Gastroesophageal sphincter (tissue), 4 donors: ENCODE measurements around the gene RFPL3. TPM values are rescaled to one million over a fixed set of nuclear protein-coding genes. Genes with fewer than 3 reads are reported as not detected.
"Not testable (repeated sequence)": the region's sequence is repeated elsewhere in the genome, so short reads cannot be mapped to it uniquely, and the experiment has no call there.

Experiments
- ATAC-seq: fragments of 150-250 bp; one replicate; pipeline ENCODE4 v1.9.1; 2016; ENCODE audit warnings: mild to moderate bottlenecking, moderate library complexity
- H3K27ac ChIP-seq, 4 donors: fragments of 200-600 bp; sonication (generic) in 3 of 4; 1 replicate in 3 of 4; 2 replicates in 1 of 4; pipeline ENCODE4 v1.5.1; 2016 to 2019
- H3K27me3 ChIP-seq: fragments of 200-600 bp; sonication (generic); one replicate; pipeline ENCODE4 v1.5.1; 2019
- H3K36me3 ChIP-seq, 2 donors: fragments of 200-600 bp; sonication (generic); one replicate each; pipeline ENCODE4 v1.5.1; 2019; ENCODE audit warnings: control low read depth in 1 of 2
- H3K4me1 ChIP-seq, 3 donors: fragments of 200-600 bp; sonication (generic); 1 replicate in 2 of 3; 2 replicates in 1 of 3; pipeline ENCODE4 v1.5.1; 2016 to 2019; ENCODE audit warnings: control low read depth in 2 of 3
- H3K4me3 ChIP-seq, 2 donors: fragments of 200-600 bp; sonication (generic); one replicate each; pipeline ENCODE4 v1.5.1; 2019; ENCODE audit warnings: mild to moderate bottlenecking in 1 of 2, moderate library complexity in 1 of 2
- H3K9me3 ChIP-seq, 3 donors: fragments of 200-600 bp; sonication (generic); one replicate each; pipeline ENCODE4 v1.5.1; 2017 to 2019; ENCODE audit warnings: control low read depth in 2 of 3
- CTCF ChIP-seq, 4 experiments: fragments of 200-600 bp in 2 of 4; fragments of 450-650 bp in 2 of 4; sonication (generic) in 1 of 4; IDR thresholded peaks; one replicate each; pipeline ENCODE4 v1.5.1; 2017 to 2019; ENCODE audit warnings: antibody characterized with exemption in 4 of 4, mild to moderate bottlenecking in 2 of 4, moderate library complexity in 2 of 4
- EP300 ChIP-seq: sonication (generic); formaldehyde crosslinking; IDR thresholded peaks from one replicate; pipeline ENCODE4 v1.6.1; 2017; ENCODE audit warnings: antibody characterized with exemption, mild to moderate bottlenecking
- POLR2A ChIP-seq, 2 donors: fragments of 450-650 bp; IDR thresholded peaks; one replicate each; pipeline ENCODE4 v1.6.1; 2017; ENCODE audit warnings: antibody characterized with exemption in 2 of 2, mild to moderate bottlenecking in 2 of 2, moderate library complexity in 1 of 2
- POLR2AphosphoS5 ChIP-seq: sonication (generic); formaldehyde crosslinking; IDR thresholded peaks from one replicate; pipeline ENCODE4 v1.6.1; 2017; ENCODE audit warnings: antibody characterized with exemption
- WGBS, 2 donors: methylation state at CpG; one replicate each; pipeline ENCODE4 v1.1.5; 2018; ENCODE audit warnings: low coverage in 1 of 2; 5-methylcytosine and 5-hydroxymethylcytosine counted together
- total RNA-seq, 4 donors: library from RNA; depleted of rRNA; stranded (reverse); fragments of >200 nt; gene quantifications; one replicate each; pipeline ENCODE4 v1.1.0, GENCODE V29; 2016

The RFPL3 gene
- total RNA-seq = not detected

- ATAC-seq, H3K4me1 ChIP-seq, H3K9me3 ChIP-seq, H3K4me3 ChIP-seq, H3K27ac ChIP-seq, H3K27me3 ChIP-seq, H3K36me3 ChIP-seq: not testable (repeated sequence)
- 40% methylated on average over 1 of the region's 9 CpGs; no CpG with 5 or more reads in 1 of the 2 donors for WGBS, 2 donors
Observed at GRCh38 chr22:32357567-32357966, at the start of gene RFPL3. RFPL3 (plus strand) TSS chr22:32357867; CDS start chr22:32358072, 205 bp downstream.

GRCh38 chr22:32308191-32308590, 49.5 kb upstream of the RFPL3 start:
- H3K36me3 ChIP-seq = no peaks in the 10 kb centered on the region
- 66 to 71% methylated on average over 4 to 5 of the region's 7 CpGs for WGBS, 2 donors
- no peaks in the 10 kb centered on the region for H3K4me1 ChIP-seq
- ATAC-seq = no peak
- H3K27ac ChIP-seq = no peak overlapping the region
- no peak overlapping the region for H3K4me3 ChIP-seq
- H3K27me3 ChIP-seq = peaks cover 65% of the 10 kb centered on the region
- no peaks in the 10 kb centered on the region for H3K9me3 ChIP-seq
- TF ChIP-seq POLR2AphosphoS5 = no peak
- TF ChIP-seq EP300 = no peak
- TF ChIP-seq POLR2A (IDR thresholded peaks at IDR 0.05) = no peak
- TF ChIP-seq CTCF (IDR thresholded peaks at IDR 0.05) = no peak

- WGBS, 2 donors = 73 to 74% methylated on average over 5 to 6 of the region's 6 CpGs
- Histone ChIP-seq H3K9me3 (no peaks in the 10 kb centered on the region), H3K4me1 (no peaks in the 10 kb centered on the region), H3K4me3 (no peak overlapping the region), H3K27me3 (peaks cover 65% of the 10 kb centered on the region), H3K27ac (no peak overlapping the region), H3K36me3 (no peaks in the 10 kb centered on the region)
- TF ChIP-seq POLR2AphosphoS5 = no peak
- TF ChIP-seq POLR2A (IDR thresholded peaks at IDR 0.05) = no peak
- no peak for TF ChIP-seq CTCF (IDR thresholded peaks at IDR 0.05)
- no peak for TF ChIP-seq EP300
- ATAC-seq = no peak
Observed at GRCh38 chr22:32308934-32309333, 48.7 kb upstream of the RFPL3 start.

GRCh38 chr22:32309585-32310251, 47.9 kb upstream of the RFPL3 start:
- Histone ChIP-seq H3K4me3 (no peak overlapping the region), H3K27me3 (peaks cover 65% of the 10 kb centered on the region), H3K36me3 (no peaks in the 10 kb centered on the region), H3K27ac (no peak overlapping the region), H3K9me3 (no peaks in the 10 kb centered on the region), H3K4me1 (no peaks in the 10 kb centered on the region)
- 24 to 49% methylated on average over 4 to 6 of the region's 9 CpGs for WGBS, 2 donors
- no peak for ATAC-seq
- TF ChIP-seq CTCF (IDR thresholded peaks at IDR 0.05) (no peak), POLR2AphosphoS5 (no peak), POLR2A (IDR thresholded peaks at IDR 0.05) (no peak), EP300 (no peak)

GRCh38 chr22:32310777-32311176, 46.9 kb upstream of the RFPL3 start:
- WGBS, 2 donors = 70 to 90% methylated on average over 2 of the region's 5 CpGs
- Histone ChIP-seq H3K4me3 (no peak overlapping the region), H3K27me3 (peaks cover 56% of the 10 kb centered on the region), H3K4me1 (no peaks in the 10 kb centered on the region), H3K27ac (no peak overlapping the region), H3K36me3 (no peaks in the 10 kb centered on the region), H3K9me3 (no peaks in the 10 kb centered on the region)
- ATAC-seq = no peak
- TF ChIP-seq CTCF (IDR thresholded peaks at IDR 0.05) (no peak), EP300 (no peak), POLR2AphosphoS5 (no peak), POLR2A (IDR thresholded peaks at IDR 0.05) (no peak)
